Breast epithelium (tissue), 4 donors: Measurements from ENCODE around the gene PCBP3. TPM values are rescaled to one million over a fixed set of nuclear protein-coding genes. Genes with fewer than 3 reads are reported as not detected.
"Not testable (repeated sequence)": the region's sequence is repeated elsewhere in the genome, so short reads cannot be mapped to it uniquely, and the experiment has no call there.

ENCODE experiments used
- DNase-seq, 2 donors: peaks; one replicate each; pipeline ENCODE4 v3.0.0-alpha.2; 2019; ENCODE audit warnings: low spot score in 2 of 2
- H3K27ac ChIP-seq, 2 donors: fragments of 200-600 bp; sonication (generic) in 1 of 2; one replicate each; pipeline ENCODE4 v1.5.1; 2016 to 2019; ENCODE audit warnings: mild to moderate bottlenecking in 1 of 2
- H3K27me3 ChIP-seq, 2 donors: fragments of 200-600 bp; sonication (generic) in 1 of 2; one replicate each; pipeline versions ENCODE4 v1.5.1 to v1.6.0; 2017 to 2019; ENCODE audit warnings: control low read depth in 1 of 2, mild to moderate bottlenecking in 1 of 2
- H3K36me3 ChIP-seq: fragments of 200-600 bp; one replicate; pipeline ENCODE4 v1.5.1; 2019
- H3K4me1 ChIP-seq, 2 donors: fragments of 200-600 bp; sonication (generic); one replicate each; pipeline ENCODE4 v1.5.1; 2016 to 2019; ENCODE audit warnings: control low read depth in 1 of 2
- H3K4me3 ChIP-seq, 3 donors: fragments of 200-600 bp; sonication (generic); 1 replicate in 2 of 3; 2 replicates in 1 of 3; pipeline ENCODE4 v1.5.1; 2016 to 2019; ENCODE audit warnings: mild to moderate bottlenecking in 3 of 3, moderate library complexity in 2 of 3
- H3K9me3 ChIP-seq, 2 donors: fragments of 200-600 bp; sonication (generic) in 1 of 2; one replicate each; pipeline ENCODE4 v1.5.1; 2016 to 2019; ENCODE audit warnings: control low read depth in 1 of 2
- POLR2A ChIP-seq: fragments of 450-650 bp; IDR thresholded peaks from one replicate; pipeline ENCODE4 v1.6.1; 2016; ENCODE audit warnings: antibody characterized with exemption, mild to moderate bottlenecking, moderate library complexity
- POLR2AphosphoS5 ChIP-seq, 3 donors: sonication (generic); formaldehyde crosslinking; IDR thresholded peaks; one replicate each; pipeline ENCODE4 v1.6.1; 2017; ENCODE audit warnings: antibody characterized with exemption in 3 of 3
- intact Hi-C: fragments of 100-400 bp; cut with DNase I; formaldehyde crosslinking; loops from one replicate; pipeline ENCODE4 v1.15.1; 2023; ENCODE audit warnings: low total_unique reads
- total RNA-seq, 3 donors: library from RNA; depleted of rRNA; stranded (reverse); fragments of >200 nt; gene quantifications; one replicate each; pipeline ENCODE4 v1.1.0, GENCODE V29; 2016
- TF ChIP-seq, protein P1 (sequence below), 3 donors: fragments of 450-650 bp; IDR thresholded peaks; one replicate each; pipeline ENCODE4 v1.5.1; 2016 to 2017; ENCODE audit warnings: antibody characterized with exemption in 3 of 3, mild to moderate bottlenecking in 3 of 3, moderate library complexity in 3 of 3

The PCBP3 gene
- total RNA-seq, 3 donors from 2014 or later: 3.4 to 13.8 (median 4.6) TPM

DNA sequence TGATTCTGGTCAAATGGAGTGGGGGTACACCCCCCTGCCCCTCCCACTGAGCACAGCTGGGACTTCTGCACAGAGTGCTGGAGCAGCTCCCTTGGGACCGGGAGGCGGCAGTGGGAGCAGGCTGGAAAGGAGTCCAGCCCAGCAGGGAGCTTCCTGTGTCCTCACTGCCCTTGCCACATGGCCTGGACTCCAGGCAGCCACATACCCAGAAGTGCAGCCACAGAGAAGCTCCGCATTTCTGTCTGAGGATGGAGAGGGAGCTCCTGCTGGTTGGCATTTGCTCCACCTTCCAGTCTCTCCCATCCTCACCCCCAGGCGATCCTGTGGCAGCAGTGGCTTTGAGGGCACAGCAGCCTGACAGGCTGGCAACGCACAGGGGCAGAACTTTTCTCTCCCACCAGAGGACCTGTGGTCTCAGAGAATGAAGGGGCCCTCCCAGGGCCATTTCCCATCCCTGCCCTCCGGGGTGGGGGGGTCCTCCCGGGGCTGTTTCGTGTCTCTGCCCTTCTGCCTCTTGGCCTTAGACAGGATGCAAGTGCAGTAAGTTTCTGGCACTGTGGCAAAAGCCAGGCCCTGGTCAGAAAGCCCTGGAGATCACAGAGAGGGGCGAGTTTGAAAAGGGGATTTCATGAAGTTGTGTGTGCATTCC lies 234.4 kb downstream of the PCBP3 start:
- H3K9me3 ChIP-seq: no peaks in the 10 kb centered on the region
- no peak for TF ChIP-seq POLR2AphosphoS5 (IDR thresholded peaks at IDR 0.05)
- TF ChIP-seq, protein P1, sequence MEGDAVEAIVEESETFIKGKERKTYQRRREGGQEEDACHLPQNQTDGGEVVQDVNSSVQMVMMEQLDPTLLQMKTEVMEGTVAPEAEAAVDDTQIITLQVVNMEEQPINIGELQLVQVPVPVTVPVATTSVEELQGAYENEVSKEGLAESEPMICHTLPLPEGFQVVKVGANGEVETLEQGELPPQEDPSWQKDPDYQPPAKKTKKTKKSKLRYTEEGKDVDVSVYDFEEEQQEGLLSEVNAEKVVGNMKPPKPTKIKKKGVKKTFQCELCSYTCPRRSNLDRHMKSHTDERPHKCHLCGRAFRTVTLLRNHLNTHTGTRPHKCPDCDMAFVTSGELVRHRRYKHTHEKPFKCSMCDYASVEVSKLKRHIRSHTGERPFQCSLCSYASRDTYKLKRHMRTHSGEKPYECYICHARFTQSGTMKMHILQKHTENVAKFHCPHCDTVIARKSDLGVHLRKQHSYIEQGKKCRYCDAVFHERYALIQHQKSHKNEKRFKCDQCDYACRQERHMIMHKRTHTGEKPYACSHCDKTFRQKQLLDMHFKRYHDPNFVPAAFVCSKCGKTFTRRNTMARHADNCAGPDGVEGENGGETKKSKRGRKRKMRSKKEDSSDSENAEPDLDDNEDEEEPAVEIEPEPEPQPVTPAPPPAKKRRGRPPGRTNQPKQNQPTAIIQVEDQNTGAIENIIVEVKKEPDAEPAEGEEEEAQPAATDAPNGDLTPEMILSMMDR (IDR thresholded peaks at IDR 0.05): no peak
- no peak for TF ChIP-seq POLR2A
- H3K27ac ChIP-seq: no peak overlapping the region
- H3K4me1 ChIP-seq: no peaks in the 10 kb centered on the region
- no peak for DNase-seq
- peaks cover 0 to 11% of the 10 kb centered on the region in 2 donors for H3K27me3 ChIP-seq
- H3K4me3 ChIP-seq: no peak overlapping the region
- intact Hi-C loops: no loop called here
- no peaks in the 10 kb centered on the region for H3K36me3 ChIP-seq

- H3K27me3 ChIP-seq: peaks cover 0 to 11% of the 10 kb centered on the region in 2 donors
- no peak overlapping the region for H3K4me3 ChIP-seq
- H3K27ac ChIP-seq: peak overlapping the region; percentile 62 to 80
- TF ChIP-seq, protein P1 (IDR thresholded peaks at IDR 0.05): peak in 2 of 3 donors; percentile 31 to 43
- no peak for TF ChIP-seq POLR2AphosphoS5 (IDR thresholded peaks at IDR 0.05)
- H3K4me1 ChIP-seq: no peaks in the 10 kb centered on the region
- no peaks in the 10 kb centered on the region for H3K36me3 ChIP-seq
- H3K9me3 ChIP-seq: no peaks in the 10 kb centered on the region
- intact Hi-C loops: no loop called here
- DNase-seq: peak in 1 of 2 donors; percentile 57
Observed at GRCh38 chr21:45880097-45881068, 236.9 kb downstream of the PCBP3 start.

DNA sequence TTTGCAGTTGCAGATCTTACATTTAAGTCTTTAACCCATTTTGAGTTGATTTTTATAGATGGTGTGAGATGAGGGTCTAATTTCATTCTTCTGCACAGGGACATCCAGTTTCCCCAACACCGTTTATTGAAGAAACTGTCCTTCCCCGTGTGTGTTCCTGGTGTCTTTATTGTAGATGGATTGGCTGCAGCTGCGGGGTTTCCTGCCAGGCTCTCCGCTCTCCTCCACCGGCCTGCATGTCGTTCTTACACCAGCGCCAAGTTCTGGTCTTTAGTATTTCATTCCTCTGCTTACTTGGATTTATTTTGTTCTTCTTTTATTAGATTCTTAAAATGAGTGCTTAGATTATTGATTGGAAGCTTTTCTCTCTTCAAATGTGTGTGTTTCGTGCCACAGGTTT lies 239.1 kb downstream of the PCBP3 start:
- H3K4me3 ChIP-seq: no peak overlapping the region
- intact Hi-C loops: no loop called here
- no peaks in the 10 kb centered on the region for H3K36me3 ChIP-seq
- no peak for TF ChIP-seq POLR2A
- TF ChIP-seq POLR2AphosphoS5 (IDR thresholded peaks at IDR 0.05): no peak
- TF ChIP-seq, protein P1 (IDR thresholded peaks at IDR 0.05): no peak
- no peaks in the 10 kb centered on the region for H3K9me3 ChIP-seq
- H3K27me3 ChIP-seq: no peaks in the 10 kb centered on the region
- H3K27ac ChIP-seq: no peak overlapping the region
- H3K4me1 ChIP-seq: no peaks in the 10 kb centered on the region
- DNase-seq: no peak

GRCh38 chr21:45883090-45883489 lies 239.6 kb downstream of the PCBP3 start:
- no peak for TF ChIP-seq POLR2A
- TF ChIP-seq, protein P1 (IDR thresholded peaks at IDR 0.05): no peak
- no peak for TF ChIP-seq POLR2AphosphoS5 (IDR thresholded peaks at IDR 0.05)
- H3K27ac ChIP-seq: no peak overlapping the region
- no peak for DNase-seq
- H3K27me3 ChIP-seq: no peaks in the 10 kb centered on the region
- H3K4me1 ChIP-seq: no peaks in the 10 kb centered on the region
- intact Hi-C loops: no loop called here
- no peaks in the 10 kb centered on the region for H3K9me3 ChIP-seq
- H3K36me3 ChIP-seq: no peaks in the 10 kb centered on the region
- no peak overlapping the region for H3K4me3 ChIP-seq

GRCh38 chr21:45885597-45885929 lies 242.0 kb downstream of the PCBP3 start:
- no peaks in the 10 kb centered on the region for H3K4me1 ChIP-seq
- intact Hi-C loops: no loop called here
- no peaks in the 10 kb centered on the region for H3K27me3 ChIP-seq
- no peaks in the 10 kb centered on the region for H3K36me3 ChIP-seq
- TF ChIP-seq POLR2A (no peak), POLR2AphosphoS5 (IDR thresholded peaks at IDR 0.05) (no peak)
- TF ChIP-seq, protein P1 (IDR thresholded peaks at IDR 0.05): no peak
- peak overlapping the region in 1 of 2 donors; percentile 85 for H3K27ac ChIP-seq
- DNase-seq: no peak
- H3K4me3 ChIP-seq: no peak overlapping the region
- no peaks in the 10 kb centered on the region for H3K9me3 ChIP-seq

DNA sequence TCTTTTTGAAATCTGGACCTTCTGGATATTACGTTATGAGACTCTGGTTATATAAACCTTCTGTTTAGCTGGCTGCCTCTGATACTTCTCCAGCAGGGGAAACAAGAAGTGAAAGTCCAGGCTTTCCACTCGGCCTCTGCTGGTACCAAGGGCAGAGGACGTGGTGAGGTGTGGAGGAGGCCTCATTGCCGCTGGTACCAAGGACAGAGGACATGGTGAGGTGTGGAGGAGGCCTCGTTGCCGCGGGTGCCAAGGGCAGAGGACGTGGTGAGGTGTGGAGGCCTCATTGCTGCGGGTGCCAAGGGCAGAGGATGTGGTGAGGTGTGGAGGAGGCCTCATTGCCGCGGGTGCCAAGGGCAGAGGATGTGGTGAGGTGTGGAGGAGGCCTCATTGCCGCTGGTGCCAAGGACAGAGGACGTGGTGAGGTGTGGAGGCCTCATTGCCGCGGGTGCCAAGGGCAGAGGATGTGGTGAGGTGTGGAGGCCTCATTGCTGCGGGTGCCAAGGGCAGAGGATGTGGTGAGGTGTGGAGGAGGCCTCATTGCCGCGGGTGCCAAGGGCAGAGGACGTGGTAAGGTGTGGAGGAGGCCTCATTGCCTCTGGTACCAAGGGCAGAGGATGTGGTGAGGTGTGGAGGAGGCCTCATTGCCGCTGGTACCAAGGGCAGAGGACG lies 242.5 kb downstream of the PCBP3 start:
- H3K9me3 ChIP-seq, H3K4me1 ChIP-seq, H3K36me3 ChIP-seq, DNase-seq, intact Hi-C loops, H3K4me3 ChIP-seq, H3K27me3 ChIP-seq: not testable (repeated sequence)
- peak overlapping the region; percentile 67 to 85 for H3K27ac ChIP-seq
